NT2/D1 (cell line): ENCODE results near the gene ZNF674.

ENCODE experiments used
- SUZ12 ChIP-seq: IDR thresholded peaks from 2 replicates; pipeline ENCODE4 v1.6.1; 2011; ENCODE audit not compliant: insufficient read length, insufficient read depth; ENCODE audit errors: extremely low read depth
- ZNF274 ChIP-seq: IDR thresholded peaks from 2 replicates; pipeline ENCODE4 v1.6.1; 2011; ENCODE audit warnings: mild to moderate bottlenecking, low read depth, low read length

DNA sequence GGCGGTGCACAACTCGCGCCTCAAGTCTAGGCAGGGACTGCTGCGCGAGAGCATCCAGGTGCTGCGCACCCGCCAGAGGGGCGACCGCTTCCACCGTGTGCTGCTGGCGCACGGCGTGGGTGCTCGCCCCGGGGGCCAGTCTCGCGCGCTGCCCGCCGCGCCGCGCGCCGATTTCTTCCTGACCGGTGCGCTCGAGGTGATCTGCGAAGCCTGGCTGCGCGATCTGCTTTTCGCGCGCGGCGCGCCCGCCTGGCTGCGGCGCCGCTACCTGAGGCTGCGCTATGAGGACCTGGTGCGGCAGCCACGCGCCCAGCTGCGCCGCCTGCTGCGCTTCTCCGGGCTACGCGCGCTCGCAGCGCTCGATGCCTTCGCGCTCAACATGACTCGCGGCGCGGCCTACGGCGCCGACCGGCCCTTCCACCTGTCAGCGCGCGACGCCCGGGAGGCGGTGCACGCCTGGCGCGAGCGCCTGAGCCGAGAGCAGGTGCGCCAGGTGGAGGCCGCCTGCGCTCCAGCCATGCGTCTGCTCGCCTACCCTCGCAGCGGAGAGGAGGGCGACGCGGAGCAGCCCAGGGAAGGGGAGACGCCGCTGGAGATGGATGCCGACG, 29.7 kb upstream of the ZNF674 start:
- TF ChIP-seq SUZ12 = no peak
- no peak for TF ChIP-seq ZNF274
